Activated CD4-positive, alpha-beta T cell treated with anti-CD3 and anti-CD28 coated beads, Interleukin-2, Interleukin-4, amounts not matched to agents 100 ng/mL and 50 ng/mL, durations not matched to agents 16 hours and 8 hours (primary cell): Measurements from ENCODE around the gene NXN.
A peak's percentile ranks its signal among the peaks of the same experiment; 100 is the strongest.
"Not testable (repeated sequence)": the region's sequence is repeated elsewhere in the genome, so short reads cannot be mapped to it uniquely, and the experiment has no call there.

Experiments
- DNase-seq: peaks from one replicate; pipeline ENCODE4 v3.0.0-alpha.2; 2020; ENCODE audit warnings: low spot score

The NXN gene

DNA sequence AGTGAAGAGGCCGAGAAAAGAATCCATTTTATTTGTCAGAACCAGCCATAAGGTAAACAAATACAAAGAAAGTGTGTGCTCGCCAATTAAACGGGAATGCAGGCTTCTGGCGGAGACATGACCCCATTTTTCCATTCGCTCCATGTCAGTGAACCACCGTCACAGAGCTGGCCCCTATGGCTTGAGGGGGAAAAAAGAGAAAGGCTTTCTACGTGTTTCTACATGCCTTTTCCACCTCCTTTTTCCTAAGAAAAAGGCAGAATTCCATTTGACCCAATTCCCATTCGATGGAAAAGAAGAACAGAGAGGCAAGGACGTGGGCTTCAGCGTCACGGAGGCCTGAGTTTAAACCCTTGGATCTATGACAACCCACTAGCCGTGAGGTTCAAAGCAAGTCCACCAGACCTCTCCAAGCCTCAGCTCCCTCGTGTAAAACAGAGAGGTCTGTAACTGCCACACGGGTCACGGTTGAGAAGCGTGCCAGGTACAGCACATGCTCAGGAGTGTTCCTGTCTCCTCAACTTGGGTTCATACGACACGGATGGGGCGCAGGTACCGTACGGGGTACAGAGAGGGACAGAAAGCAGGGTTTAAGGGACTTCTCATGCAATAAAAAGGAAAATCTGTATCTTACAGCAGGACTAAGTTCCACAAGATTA lies 91.9 kb downstream of the NXN start:
- DNase-seq: no peak

DNA sequence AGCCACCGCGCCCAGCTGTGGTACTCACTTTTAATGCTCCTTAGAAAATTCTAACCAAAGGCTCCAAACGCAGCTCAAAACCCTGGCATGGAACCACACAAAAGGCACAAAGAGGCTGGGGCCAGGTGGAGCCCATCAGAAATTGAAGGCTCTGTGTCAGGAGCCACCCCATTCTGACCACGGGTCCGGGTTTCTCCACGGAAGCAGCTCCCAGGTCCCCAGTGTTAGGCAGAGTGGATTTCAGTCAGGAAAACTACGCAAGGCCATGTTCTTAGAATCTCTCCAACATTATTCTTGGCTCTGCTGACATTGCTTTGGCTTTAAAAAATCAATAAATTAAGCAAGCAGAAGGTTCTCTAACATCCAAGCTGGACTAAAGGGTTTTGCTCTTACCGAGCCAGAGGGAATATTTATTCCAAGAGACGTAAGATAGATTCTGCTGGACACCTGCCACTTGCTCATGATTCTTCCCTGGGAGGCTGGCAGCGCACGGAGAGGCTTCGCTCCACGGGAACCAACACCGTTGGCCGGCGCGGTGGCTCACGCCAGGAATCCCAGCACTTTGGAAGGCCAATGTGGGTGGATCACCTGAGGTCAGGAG lies 93.5 kb downstream of the NXN start:
- DNase-seq: no peak

DNA sequence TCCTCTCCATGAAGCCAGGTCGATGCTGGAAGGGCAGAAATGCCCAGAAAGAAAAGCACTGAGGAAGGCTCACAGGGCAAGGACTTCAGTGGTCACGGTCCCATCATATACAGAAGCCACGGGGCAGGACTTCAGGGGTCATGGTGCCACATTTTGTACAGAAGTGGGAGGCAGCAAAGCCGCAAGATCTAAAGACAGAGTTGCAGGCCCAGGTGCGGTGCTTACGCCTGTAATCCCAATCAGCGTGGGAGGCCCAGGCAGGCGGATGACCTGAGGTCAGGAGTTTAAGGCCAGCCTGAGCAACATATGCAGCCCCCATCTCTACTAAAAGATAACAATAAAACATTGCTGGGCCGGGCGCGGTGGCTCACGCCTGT lies 96.0 kb downstream of the NXN start:
- no peak for DNase-seq

DNA sequence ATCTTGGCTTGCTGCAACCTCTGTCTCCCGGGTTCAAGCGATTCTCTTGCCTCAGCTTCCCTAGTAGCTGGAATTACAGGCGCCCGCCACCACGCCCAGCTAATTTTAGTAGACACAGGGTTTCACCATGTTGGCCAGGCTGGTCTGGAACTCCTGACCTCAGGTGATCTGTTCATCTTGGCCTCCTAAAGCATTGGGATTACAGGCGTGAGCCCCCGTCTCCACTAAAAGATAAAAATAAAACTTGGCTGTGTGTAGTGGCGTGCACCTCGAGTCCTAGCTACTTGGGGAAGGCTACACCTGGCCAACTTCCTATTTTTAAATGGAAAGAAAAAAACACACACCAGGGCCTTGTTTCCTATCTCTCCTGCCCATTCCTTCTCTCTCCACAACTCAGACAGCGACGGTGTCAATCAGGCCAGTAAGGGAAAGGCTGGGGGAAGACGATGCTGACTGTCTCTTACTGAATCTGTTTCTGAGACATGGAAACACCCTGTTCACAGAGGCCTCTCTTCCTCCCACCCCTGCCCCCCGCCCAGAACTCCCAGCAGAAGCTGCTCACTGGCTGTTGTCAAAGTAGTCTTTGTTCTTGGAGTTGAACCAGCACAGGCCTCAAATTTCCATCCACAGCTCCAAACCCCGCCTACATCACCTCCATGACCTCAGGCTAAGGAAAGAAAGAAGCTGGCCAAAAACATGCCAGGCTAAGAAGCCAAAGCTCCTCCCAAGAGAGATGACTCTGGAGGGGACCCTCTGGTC lies 96.6 kb downstream of the NXN start:
- DNase-seq: no peak

DNA sequence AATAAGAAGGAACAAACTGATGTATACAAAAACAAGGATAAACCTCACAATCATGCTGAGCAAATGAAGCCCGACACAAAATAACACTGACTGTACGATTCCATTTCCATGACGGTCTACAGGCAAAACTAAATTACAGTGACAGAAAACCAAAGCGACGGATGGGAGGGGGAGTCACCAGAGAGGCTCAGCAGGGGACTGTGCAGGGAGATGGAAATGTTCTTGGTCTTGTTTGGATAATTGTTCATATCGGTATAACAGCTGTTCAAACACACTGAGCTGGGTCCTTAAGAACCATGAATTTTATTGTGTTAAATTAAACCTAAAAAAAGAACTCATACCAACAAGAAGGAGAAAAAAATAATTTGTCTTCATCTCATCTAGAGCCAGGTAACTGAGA lies 97.8 kb downstream of the NXN start:
- DNase-seq: no peak

DNA sequence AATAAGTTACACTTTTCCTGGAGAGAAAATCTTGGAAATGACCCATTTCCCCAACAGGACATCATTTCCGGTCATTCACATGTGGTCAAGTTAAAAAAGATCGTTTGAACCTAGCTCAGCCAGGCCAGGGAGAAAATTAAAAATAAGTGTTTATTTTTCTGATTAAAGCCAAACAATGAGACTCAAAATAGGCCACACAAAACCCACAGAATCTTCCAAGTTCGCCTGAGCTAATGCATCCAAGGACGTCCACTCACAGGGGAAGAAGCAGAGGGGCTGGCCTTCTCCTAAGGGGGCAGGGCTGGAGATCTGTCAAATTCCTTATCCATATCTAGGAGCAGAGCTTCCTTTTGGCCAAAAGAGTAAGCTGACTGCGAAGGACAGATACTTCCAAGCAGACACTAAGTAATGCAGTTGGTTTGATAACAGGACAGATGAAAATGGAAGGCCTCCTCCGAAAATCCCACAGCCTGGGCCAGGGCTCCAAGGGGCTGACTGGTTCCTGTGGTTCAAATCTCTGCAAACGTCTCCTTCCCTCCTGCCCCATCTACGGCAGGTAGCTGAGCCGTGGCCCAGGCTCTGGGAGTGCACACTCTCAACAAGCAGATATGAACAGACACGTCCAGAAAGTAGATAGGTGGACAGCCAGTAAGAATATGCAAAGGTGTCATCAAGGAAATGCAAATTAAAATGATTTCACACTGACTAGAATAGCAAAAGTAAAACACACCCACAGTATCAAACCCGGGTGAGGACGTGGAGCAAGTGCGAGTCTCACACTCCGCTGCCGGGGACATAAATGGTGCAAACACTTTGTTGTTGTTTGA lies 98.9 kb downstream of the NXN start:
- DNase-seq: no peak

DNA sequence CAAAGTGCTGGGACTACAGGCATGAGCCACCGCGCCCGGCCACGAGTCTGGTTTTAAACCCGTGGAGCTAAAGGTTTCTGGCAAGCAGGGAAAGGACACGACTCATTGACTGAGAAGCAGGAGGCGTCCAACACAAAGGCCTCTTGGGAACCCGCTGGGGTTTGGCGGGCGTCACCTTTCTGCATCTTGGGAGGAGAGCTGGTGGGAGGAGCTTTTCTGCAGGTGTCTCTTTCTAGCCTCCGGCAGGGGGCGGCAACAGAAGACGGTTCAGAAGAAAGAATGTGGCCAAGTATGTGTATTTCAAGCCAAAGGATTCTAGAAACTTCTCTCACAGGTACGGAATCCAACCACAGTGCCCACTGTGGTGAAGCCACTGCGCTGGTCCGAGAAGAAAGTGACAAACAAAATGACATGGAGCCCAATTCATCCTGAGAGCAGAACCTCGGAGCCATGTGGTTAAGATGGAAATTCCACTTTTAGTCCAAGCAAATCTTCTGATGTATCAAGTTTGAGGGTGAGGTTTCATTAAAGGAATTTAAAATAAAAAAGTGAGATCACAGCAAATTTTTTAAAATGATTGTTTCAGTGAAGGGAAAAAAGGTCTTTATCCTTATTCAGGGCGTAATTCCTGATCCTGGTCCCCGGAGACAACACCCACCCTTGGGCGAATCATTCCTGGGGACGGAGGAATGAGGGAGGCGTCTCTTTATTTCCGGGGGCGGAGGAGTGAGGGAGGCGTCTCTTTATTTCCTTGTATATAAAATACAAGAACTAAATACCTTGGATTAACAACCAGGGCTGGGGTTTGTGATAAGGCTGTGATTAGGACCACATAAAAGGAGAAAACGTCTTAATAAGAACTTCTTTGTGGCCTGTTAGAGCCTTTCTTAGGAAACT lies 99.8 kb downstream of the NXN start:
- DNase-seq: peak; percentile 50

DNA sequence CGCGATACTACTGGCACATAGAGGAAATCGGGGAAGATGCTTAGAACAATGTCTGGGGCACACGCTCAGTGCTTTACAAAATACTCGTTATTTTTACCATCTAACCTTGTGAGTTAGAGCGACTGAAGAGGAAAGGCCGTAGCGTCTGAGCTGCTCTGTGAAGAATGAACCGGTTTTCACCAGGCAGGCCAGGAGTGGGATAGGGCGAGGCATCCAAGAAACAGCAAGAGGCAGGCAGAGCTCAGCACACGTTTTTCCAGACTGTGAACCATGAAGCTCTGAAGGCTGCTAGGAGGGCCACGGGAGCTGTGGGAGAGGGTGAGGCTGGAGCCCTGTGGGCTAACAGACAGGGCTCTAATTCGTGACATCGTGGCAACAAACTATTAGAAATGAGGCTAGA lies 101.9 kb downstream of the NXN start:
- no peak for DNase-seq

DNA sequence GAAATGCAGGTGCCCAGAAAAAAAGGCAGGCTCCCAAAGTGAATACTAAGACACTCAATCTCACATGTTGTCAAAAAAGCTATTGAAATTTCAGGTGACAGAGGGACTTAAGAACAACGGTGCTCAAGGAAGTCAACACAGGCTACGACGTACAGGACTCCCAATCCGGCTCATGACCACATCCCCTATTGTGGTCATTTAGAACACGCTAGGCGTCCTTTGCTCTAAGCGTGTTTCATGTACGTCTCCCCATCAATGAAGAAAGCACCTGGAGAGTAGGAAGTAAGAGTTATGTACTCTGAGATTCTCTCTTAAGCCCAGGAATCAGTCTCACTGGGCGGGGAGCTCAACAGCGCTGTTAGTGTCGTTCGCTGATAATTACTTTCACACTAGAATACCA lies 103.3 kb downstream of the NXN start:
- no peak for DNase-seq

DNA sequence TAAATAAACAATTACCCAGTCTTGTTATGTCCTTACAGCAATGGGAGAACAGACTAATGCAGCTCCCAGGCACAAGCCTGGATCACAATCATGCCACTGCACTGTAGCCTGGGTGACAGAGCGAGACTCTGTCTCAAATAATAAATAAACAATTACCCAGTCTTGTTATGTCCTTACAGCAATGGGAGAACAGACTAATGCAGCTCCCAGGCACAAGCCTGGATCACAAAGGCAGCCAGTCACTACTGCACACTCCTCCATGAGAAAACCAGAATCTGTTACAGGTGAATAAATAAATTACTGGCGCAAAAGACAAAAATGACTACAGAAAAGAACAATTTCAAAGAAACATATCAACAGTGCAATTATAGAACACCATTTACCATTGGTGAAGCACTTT lies 105.0 kb downstream of the NXN start:
- DNase-seq: not testable (repeated sequence)

DNA sequence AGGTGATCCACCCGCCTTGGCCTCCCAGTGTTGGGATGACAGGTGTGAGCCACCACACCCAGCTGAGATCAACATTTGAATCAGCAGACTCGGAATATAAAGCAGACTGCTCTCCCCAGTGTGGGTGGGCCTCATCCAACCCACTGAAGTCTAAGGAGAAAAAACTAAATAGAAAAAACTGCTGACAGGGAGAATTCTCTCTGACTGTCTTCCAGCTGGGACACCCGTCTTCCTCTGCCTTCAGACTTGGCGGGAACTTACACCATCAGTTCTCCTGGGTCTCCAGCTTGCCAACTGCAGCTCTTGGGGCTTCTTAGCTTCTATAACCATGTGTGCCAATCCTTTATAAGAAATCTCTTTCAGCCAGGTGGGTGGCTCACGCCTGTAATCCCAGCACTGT lies 106.7 kb downstream of the NXN start:
- no peak for DNase-seq

DNA sequence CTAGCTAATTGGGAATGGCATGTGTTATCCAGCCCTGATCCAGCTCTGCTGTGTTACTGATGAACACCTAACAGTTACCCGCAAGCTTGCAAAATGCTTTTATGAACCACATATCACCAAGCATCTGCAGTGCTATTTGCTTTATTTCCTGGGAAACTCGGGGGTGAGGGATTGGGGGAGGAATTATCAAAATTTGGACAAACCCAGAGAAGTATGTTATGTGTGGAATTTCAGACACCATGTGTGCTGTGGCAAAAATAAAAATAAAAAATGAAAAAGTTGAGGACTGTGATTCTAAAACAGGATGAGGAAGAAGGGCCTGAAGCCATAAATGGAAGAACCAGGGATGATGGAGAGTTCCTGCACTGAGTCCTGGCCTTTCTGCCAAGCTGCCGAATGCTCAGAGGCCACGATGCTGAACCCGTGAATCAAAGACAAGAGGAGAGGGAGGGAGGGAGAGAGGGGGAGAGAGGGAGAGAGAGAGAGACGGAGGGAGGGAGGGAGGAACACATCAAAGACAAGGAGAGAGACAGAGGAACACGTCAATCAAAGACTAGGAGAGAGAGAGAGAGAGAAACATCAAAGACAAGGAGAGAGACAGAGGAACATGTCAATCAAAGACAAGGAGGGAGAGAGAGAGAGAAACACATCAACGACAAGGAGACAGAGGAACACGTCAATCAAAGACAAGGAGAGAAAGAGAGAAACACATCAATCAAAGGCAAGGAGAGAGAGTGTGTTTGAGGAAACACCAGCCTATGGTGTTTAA lies 107.6 kb downstream of the NXN start:
- DNase-seq: no peak

DNA sequence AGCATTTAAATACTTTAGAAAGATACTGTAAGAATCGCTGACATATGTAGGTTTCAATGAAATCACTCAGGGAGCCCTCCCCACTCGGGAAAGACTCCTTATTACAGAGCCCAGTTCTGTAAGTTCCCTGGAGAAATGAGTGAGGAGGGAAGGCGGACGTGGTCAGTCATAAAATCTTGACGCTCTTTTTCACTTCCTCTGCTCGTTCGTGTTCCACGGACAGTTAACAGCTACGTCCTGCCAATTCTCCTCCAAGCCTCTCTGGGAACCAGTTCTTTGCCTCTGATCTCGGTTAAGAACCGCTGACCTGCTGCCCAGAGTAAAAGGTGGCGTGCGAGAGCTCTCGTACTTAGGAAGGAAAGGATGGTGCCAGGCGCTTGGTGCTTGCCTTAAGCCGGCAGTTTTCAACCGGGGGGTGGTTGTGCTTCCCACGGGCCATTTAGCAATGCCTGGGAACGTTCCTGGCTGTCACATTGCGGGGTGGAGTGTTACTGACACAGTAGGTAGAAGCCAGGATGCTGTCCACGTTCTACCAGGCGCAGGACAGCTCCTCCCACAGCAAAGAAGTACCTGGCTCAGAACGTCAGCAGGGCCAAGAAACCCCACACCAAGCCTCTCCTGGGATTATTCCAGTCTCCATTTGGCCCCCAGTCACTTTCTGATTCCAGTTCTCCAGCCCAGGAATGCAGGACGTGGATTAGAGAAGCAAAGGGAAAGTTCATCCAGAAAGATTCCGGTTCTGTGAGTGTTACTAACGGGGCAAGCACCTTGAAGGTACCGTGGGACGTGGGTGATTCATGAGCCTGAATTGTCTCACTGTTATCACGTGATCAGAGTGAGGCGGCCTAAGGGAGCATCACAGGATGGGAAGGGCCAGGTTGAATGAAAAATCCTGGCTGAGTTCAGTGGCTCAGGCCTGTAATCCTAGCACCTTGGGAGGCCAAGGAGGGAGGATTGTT lies 109.7 kb downstream of the NXN start:
- no peak for DNase-seq

DNA sequence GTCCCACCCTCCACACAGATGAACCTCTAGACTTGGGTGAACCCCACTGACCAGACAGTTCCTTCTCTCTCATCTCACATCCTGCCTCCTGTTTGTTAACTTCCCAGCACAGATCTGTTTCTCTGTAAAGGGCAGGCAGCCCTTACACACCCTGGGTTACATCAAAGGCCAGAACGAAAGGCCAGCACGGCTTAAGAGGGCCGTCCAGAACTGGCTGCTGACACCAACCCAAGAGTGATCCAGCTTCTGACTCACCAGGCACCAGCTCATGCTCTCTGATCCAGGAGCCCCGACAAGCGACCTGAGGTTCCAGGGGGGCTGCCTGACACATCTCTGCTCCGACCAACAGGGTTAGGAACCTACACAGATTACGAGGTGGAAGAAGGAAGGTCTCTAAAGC lies 110.5 kb downstream of the NXN start:
- no peak for DNase-seq

DNA sequence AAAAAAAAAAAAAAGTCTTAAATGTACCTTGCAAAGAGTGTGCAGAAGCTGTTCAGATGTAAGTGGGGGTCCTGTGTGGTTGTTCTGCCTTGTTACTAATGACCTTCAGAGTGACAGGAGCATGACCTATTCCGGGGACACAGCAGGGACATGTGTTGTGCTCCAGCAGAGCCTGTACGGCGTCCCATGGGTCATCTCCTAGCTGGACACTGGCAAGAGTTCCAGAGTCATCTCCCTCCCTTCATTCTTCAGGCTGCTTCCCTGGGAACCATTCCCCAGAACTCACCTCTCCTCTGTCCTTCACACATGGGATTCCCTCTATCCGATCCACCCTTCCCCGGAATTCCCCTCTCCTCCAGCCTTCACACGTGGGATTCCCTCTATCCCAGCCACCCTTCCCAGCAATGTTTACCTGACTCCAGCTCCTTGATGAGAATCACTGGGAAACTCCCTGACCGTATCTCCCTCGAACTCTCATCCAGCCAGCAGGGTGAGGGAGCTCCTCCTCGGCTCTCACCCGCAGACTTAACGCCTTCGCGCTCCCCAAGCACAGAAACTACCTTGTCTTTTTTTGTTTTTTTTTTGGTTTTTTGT lies 111.6 kb downstream of the NXN start:
- DNase-seq: no peak

DNA sequence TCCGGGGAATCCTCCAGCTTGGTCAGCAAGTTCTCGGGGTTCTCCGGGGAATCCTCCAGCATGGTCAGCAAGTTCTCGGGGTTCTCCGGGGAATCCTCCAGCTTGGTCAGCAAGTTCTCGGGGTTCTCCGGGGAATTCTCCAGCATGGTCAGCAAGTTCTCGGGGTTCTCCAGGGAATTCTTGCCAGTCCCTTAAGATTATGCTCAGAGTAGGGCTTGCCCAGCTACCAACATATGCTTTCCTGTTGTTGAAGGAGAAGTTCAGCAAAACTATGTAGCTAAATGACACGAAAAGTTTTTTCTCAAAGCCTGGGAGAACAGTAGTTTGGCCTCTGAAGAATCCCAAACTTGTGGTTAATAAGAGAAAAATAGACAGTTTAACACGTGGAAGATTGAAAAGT lies 112.3 kb downstream of the NXN start:
- not testable (repeated sequence) for DNase-seq

DNA sequence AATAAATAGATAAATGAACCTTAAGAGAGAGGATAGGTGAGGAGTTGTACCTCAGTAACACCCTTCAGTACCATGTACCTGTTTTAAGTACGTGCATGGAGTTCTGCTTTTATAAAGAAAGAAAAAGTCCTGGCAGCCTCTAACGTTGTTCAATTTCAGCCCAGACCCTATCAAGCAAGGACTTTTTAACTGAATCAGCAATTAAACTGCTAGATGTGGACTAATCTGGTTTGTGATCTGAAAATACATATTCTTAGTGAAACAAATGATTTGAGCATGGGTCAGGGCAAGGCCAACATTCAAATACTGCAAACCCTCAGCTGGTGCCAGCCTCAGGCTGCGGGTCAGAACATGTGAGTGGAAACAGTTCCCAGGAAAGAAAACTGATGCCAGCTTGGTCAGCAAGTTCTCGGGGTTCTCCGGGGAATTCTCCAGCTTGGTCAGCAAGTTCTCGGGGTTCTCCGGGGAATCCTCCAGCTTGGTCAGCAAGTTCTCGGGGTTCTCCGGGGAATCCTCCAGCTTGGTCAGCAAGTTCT lies 112.9 kb downstream of the NXN start:
- no peak for DNase-seq

DNA sequence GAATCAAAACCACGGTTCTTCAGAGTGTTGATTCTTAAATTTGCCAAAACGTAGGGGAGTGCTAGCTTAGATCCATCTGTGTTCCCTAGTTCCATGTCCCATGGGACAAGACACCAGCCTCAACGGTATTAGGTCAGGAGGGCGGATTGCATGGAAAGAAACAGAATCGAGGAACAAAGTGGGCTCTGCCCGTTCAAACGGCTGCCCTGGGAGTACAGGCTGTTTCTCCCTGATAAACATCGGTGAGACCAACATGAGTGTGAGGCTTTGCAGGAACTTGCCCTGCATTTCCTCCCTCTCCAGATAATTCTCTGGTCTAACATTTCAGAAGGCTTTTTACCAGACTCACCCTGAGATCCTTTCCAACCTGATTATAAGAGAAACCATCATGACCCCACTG lies 115.3 kb downstream of the NXN start:
- no peak for DNase-seq

DNA sequence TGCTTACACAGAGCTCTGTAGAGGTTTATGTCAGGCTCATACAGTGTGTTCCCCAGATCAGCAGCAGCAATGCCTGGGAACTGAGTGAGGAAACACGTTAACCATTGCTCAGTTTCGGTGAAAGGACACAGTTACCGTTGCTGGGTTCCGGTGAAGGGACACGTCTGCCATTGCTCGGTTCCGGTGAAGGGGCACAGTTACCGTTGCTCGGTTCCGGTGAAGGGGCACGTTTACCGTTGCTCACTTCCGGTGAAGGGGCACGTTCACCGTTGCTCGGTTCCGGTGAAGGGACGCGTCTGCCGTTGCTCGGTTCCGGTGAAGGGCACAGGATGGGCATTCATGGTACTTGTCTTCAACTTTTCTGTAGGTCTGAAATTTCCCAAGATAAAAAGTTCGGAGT lies 115.7 kb downstream of the NXN start:
- DNase-seq: no peak
